Measurements from ENCODE around the gene RGS6. TPM values are rescaled to one million over a fixed set of nuclear protein-coding genes. Genes with fewer than 3 reads are reported as not detected.

RGS6 gene
- total RNA-seq, 4 donors from 2014 or later: 0.50 to 6.5 (median 4.7) TPM

DNA sequence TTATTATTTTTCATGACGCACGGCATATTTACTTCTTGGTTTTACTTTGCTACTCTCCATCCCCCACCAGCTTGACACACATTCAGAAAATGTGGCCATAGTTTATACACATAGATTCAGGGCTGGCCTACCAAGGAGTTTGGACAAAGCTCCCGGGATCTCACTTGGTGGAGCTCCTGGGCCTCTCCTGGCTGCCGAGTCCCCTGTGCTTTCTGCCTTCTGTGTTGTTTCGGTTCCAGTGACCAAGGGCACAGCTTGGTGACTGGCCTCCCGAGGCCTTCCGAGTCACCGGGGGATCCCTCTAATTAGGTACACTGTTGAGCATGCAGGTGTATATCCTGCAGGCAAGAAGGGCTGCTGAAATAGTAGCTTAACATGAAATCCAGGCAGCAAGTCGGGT, 63.5 kb downstream of the RGS6 start:
- Histone ChIP-seq H3K27ac (no peak overlapping the region), H3K4me3 (no peak overlapping the region), H3K9me3 (no peaks in the 10 kb centered on the region), H3K4me1 (no peaks in the 10 kb centered on the region), H3K36me3 (no peaks in the 10 kb centered on the region), H3K27me3 (no peaks in the 10 kb centered on the region)
- WGBS, 2 donors (ENCODE audit: low coverage in 1 of 2): 92 to 97% methylated on average over 5 of the region's 9 CpGs
- no peak for ATAC-seq
- TF ChIP-seq, protein P1, sequence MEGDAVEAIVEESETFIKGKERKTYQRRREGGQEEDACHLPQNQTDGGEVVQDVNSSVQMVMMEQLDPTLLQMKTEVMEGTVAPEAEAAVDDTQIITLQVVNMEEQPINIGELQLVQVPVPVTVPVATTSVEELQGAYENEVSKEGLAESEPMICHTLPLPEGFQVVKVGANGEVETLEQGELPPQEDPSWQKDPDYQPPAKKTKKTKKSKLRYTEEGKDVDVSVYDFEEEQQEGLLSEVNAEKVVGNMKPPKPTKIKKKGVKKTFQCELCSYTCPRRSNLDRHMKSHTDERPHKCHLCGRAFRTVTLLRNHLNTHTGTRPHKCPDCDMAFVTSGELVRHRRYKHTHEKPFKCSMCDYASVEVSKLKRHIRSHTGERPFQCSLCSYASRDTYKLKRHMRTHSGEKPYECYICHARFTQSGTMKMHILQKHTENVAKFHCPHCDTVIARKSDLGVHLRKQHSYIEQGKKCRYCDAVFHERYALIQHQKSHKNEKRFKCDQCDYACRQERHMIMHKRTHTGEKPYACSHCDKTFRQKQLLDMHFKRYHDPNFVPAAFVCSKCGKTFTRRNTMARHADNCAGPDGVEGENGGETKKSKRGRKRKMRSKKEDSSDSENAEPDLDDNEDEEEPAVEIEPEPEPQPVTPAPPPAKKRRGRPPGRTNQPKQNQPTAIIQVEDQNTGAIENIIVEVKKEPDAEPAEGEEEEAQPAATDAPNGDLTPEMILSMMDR (IDR thresholded peaks at IDR 0.05): no peak
- TF ChIP-seq POLR2A (IDR thresholded peaks at IDR 0.05) (no peak), EP300 (IDR thresholded peaks at IDR 0.05) (no peak), POLR2AphosphoS5 (IDR thresholded peaks at IDR 0.05) (no peak)

DNA sequence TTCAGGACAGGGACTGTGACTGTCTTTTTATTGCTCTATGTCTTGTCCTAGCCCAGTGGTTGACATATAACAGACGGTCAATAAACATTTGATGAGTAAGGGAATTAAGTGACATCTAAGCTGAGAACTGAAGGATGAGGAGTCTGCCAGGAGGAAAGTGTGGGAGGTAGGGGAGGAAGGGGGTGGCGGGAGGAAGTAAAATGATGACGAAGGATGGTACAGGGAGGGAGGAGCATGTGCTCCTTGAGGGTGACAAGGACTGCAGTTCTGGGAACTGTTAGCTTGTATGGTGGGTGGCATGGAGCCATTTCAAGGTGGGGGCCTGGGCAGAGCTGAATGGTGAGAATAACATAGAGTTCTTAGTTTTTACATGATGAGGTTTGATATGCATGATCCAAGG, 64.4 kb downstream of the RGS6 start:
- H3K4me1 ChIP-seq: no peaks in the 10 kb centered on the region
- H3K4me3 ChIP-seq: no peak overlapping the region
- H3K9me3 ChIP-seq: no peaks in the 10 kb centered on the region
- 90% methylated on average over 3 of the region's 3 CpGs; no CpG with 5 or more reads in 1 of the 2 donors for WGBS, 2 donors (ENCODE audit: low coverage in 1 of 2)
- TF ChIP-seq, protein P1 (IDR thresholded peaks at IDR 0.05): no peak
- TF ChIP-seq POLR2A (IDR thresholded peaks at IDR 0.05): no peak
- no peak for TF ChIP-seq POLR2AphosphoS5 (IDR thresholded peaks at IDR 0.05)
- no peak for TF ChIP-seq EP300 (IDR thresholded peaks at IDR 0.05)
- no peak for ATAC-seq
- H3K36me3 ChIP-seq: no peaks in the 10 kb centered on the region
- no peaks in the 10 kb centered on the region for H3K27me3 ChIP-seq
- H3K27ac ChIP-seq: no peak overlapping the region

DNA sequence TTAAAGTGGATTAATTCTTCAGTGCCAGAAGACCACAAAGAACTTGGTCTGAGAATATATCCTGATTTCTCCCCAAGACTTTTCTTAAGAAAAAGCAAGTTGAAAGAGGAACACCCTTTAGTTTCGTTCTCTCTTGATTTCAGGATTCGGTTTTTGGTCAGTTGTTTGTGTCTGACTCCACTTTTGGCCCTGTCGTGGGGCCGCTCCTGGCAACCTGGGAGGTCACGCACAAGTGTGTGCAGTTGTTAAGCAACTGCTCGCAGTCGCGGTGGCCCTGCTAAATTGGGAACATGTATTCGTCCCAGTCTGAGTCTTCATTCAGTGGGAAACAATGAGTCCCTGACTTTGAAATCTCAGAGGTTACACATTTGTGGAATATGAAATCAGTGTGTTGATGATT, 68.7 kb downstream of the RGS6 start:
- no peak for TF ChIP-seq POLR2A (IDR thresholded peaks at IDR 0.05)
- no peak for TF ChIP-seq POLR2AphosphoS5 (IDR thresholded peaks at IDR 0.05)
- no peak for TF ChIP-seq EP300 (IDR thresholded peaks at IDR 0.05)
- TF ChIP-seq, protein P1 (IDR thresholded peaks at IDR 0.05): no peak
- no peak overlapping the region for H3K4me3 ChIP-seq
- no peaks in the 10 kb centered on the region for H3K4me1 ChIP-seq
- WGBS, 2 donors (ENCODE audit: low coverage in 1 of 2): 73 to 81% methylated on average over 3 to 9 of the region's 9 CpGs
- no peak for ATAC-seq
- no peaks in the 10 kb centered on the region for H3K9me3 ChIP-seq
- no peak overlapping the region for H3K27ac ChIP-seq
- H3K27me3 ChIP-seq: no peaks in the 10 kb centered on the region
- no peaks in the 10 kb centered on the region for H3K36me3 ChIP-seq

DNA sequence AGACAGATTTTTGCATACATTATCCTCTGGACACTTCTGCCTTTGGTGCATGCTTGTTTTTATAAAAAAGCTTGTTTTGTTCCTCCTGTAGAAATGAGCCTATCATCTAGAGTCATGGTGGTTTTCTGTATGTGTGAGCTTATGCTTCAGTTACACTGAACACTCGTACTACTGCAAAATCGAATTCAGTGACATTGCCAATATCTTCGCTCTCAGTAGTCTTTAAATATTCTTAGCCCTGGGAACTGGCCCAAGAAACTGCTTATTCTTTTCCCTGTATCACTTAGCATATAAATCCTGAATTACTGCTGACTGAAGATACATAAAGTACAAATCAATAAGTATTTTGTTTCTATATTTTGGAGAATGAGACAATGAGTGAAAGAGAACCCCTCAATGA, 70.5 kb downstream of the RGS6 start:
- no peak overlapping the region for H3K27ac ChIP-seq
- no peaks in the 10 kb centered on the region for H3K36me3 ChIP-seq
- ATAC-seq: no peak
- H3K4me1 ChIP-seq: no peaks in the 10 kb centered on the region
- no peaks in the 10 kb centered on the region for H3K9me3 ChIP-seq
- no peak overlapping the region for H3K4me3 ChIP-seq
- WGBS, 2 donors (ENCODE audit: low coverage in 1 of 2): 68 to 83% methylated on average over 3 of the region's 3 CpGs
- H3K27me3 ChIP-seq: no peaks in the 10 kb centered on the region
- TF ChIP-seq POLR2AphosphoS5 (IDR thresholded peaks at IDR 0.05) (no peak), POLR2A (IDR thresholded peaks at IDR 0.05) (no peak), EP300 (IDR thresholded peaks at IDR 0.05) (no peak)
- TF ChIP-seq, protein P1 (IDR thresholded peaks at IDR 0.05): no peak

DNA sequence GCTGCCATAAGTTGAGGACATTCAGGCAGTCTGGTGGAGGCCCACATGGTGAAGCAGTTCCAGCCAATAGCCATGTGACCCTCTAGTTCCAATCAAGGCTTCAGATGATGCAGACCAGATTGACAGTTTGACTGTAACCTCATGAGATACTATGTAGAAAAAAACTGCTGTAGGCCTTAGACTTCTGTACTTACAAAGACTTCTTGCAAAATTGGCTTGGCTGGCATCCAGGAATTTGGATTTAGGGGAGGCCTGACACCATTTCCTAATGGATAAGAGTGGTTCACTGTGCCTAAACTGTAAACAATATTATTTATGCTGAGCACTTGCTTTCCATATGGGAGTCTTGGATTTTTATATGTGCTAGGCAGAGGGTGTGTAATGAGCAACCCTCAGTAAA, 76.4 kb downstream of the RGS6 start:
- Histone ChIP-seq H3K36me3 (no peaks in the 10 kb centered on the region), H3K27ac (no peak overlapping the region), H3K4me3 (no peak overlapping the region), H3K27me3 (no peaks in the 10 kb centered on the region), H3K9me3 (no peaks in the 10 kb centered on the region), H3K4me1 (no peaks in the 10 kb centered on the region)
- TF ChIP-seq EP300 (IDR thresholded peaks at IDR 0.05) (no peak), POLR2A (IDR thresholded peaks at IDR 0.05) (no peak), POLR2AphosphoS5 (IDR thresholded peaks at IDR 0.05) (no peak)
- TF ChIP-seq, protein P1 (IDR thresholded peaks at IDR 0.05): no peak
- ATAC-seq: no peak
